ENCODE data around the gene OPCML.

Gene OPCML

DNA sequence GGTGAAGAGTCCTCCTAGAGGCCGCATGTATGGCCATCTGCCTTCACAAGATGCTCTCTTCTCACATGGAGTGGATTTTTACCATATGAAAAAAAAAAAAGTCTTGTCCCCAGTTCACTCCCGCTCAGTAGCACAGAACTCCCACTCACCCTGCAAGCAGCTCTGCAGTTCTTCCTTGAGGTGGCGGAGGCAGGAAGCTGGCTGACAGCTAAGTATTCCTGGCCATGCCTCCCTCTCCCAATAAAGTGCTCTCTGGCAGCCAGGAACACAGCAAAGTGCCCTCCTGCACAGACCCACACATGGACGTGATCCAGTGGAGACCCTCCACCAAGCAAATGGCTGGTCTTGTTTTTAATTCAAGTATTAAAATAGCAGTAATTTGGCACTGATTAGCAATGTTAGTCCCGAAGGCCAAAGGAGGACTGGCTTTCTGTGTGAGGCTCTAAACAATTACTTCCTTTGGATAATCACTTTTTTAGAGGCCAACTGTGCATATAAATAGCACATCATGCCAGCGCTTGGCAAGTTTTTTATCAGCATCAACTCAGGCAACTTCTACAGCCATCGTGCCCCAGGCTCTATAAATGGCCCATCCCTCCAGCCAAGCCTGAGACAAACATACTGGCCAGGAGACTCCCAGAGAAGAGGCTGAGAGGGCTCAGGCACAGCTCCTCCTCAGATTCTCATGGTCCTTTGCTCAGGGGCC lies 413.6 kb downstream of the OPCML start:
- DNase-seq (ENCODE audit: low spot score), result no peak
- TF ChIP-seq, protein P1, sequence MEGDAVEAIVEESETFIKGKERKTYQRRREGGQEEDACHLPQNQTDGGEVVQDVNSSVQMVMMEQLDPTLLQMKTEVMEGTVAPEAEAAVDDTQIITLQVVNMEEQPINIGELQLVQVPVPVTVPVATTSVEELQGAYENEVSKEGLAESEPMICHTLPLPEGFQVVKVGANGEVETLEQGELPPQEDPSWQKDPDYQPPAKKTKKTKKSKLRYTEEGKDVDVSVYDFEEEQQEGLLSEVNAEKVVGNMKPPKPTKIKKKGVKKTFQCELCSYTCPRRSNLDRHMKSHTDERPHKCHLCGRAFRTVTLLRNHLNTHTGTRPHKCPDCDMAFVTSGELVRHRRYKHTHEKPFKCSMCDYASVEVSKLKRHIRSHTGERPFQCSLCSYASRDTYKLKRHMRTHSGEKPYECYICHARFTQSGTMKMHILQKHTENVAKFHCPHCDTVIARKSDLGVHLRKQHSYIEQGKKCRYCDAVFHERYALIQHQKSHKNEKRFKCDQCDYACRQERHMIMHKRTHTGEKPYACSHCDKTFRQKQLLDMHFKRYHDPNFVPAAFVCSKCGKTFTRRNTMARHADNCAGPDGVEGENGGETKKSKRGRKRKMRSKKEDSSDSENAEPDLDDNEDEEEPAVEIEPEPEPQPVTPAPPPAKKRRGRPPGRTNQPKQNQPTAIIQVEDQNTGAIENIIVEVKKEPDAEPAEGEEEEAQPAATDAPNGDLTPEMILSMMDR (IDR thresholded peaks at IDR 0.05; ENCODE audit: extremely low read depth, missing control alignments), result no peak

DNA sequence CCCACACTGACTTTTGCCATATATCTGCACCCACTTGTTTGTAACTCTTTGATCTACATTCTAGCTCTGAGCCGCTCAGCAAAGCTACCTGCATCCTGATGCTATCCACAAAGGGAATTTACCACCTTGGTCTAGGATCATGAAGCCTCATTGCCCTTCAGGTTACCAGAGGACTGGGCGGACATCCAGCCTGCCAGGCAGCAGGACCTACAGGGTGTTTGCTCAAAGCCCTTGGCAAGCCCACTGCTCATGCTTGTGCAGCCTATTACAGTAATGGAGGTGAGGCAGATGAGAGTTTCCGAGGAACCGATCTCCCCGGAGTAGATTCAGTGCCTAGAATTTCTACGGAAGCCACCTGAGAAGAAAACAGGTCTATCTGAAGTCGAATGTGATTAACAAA lies 417.2 kb downstream of the OPCML start:
- no peak for DNase-seq (ENCODE audit: low spot score)
- TF ChIP-seq, protein P1 (IDR thresholded peaks at IDR 0.05; ENCODE audit: extremely low read depth, missing control alignments), result no peak

DNA sequence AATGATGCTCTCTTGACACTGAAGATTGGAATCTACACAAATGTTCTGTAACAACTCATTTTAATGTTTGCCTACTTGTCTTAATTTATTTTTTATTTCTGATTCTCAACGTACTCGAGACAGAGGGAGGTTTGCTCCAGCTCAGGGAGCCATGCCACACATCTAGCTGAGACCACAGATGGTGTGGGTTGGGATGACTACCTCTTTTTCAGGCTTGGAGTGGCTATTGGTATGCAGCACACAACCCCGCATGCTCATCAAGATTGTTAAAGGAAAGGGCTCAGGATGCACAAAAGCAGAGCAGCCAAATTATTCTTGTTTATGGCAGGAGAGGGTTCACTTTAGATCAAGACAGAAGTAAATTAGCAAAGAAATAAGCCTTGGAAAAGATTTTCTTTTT lies 424.5 kb downstream of the OPCML start:
- no peak for DNase-seq (ENCODE audit: low spot score)
- TF ChIP-seq, protein P1 (IDR thresholded peaks at IDR 0.05; ENCODE audit: extremely low read depth, missing control alignments), result no peak

DNA sequence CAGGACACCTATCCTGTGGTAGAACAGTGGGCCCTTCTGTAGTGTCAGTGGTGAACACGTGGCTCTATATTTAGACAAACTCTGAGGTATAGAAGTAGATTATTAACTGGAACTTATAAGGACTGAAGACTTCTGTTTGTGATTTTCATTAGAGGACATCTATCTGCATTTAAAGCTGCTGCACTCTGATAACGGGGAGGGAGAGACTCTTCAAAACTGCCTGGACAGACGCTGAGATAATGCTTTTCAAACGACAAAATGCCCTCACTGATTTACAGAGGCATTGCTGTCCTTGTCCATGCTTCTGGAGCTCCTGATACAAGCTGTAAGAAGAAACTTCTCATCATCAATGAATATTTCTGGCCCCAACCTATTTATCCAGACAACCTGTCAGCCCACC lies 425.2 kb downstream of the OPCML start:
- TF ChIP-seq, protein P1 (IDR thresholded peaks at IDR 0.05; ENCODE audit: extremely low read depth, missing control alignments), result no peak
- no peak for DNase-seq (ENCODE audit: low spot score)

DNA sequence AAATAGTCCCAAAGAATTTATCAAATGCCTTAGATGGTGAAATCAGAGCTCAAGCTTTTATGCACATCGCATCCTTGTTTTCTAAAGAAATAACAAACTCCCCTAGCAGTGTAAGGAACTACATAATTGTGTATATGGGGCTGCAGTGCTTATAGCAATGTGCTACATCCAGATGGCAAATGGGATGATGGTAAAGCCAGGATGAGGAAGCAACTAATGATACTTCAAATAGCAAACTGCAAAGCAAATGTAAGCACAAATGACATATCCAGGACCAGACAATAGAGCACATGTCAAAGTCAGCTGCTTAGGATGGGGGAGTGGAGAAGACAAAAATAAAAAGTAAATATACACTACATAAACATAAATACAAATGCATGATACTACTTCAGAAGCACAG lies 425.9 kb downstream of the OPCML start:
- TF ChIP-seq, protein P1 (IDR thresholded peaks at IDR 0.05; ENCODE audit: extremely low read depth, missing control alignments), result no peak
- no peak for DNase-seq (ENCODE audit: low spot score)

DNA sequence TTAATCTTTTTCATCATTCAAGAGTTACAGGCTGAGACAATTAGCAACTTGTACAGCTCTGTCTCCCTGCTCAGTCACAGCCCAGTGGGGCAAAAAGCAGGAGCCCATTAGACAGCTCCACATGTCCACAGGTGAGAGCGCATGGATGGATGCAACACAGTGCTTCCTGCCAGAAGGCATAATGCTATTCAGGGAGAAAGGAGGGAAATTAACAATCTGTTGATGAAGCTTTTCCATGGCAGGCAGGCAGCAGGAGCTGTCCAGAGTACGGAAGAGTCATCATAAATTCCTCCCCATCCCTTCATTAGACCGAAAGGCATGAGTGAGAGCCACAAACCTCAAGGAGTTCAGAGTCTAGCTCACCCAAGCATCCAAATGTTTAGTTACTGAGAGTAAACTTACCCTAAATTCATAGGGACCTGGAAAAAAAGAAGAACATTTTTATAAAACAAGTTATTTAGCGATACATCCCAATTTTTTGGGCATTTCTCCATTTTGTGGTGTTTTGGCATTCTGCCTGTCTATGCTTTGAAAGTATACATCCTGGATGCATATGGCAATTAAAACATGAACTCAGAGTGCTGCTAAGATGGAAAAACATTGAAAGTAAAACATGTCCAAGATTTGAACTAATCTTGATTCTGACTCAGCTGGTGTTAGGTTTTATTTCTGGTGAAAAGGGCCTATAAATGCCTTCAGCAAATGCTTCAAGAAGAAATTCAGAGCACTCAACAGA lies 428.1 kb downstream of the OPCML start:
- TF ChIP-seq, protein P1 (IDR thresholded peaks at IDR 0.05; ENCODE audit: extremely low read depth, missing control alignments), result no peak
- DNase-seq (ENCODE audit: low spot score), result no peak

DNA sequence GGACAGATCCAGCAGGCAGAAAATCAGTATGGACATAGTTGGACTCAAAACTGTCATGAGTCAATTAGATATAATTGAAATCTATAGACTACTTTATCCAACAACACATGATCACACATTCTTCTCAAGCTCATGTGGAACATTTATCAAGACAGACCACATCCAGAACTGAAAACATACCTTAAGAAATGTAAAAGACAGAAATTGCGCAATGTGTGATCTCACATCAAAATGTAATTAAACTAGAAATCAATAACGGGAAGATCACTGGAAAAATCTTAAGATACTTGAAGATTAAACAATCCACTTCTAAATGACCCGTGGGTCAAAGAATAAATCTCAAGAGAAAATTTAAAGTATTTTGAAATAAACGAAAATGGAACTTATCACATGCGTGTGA lies 435.3 kb downstream of the OPCML start:
- TF ChIP-seq, protein P1 (IDR thresholded peaks at IDR 0.05; ENCODE audit: extremely low read depth, missing control alignments), result no peak
- no peak for DNase-seq (ENCODE audit: low spot score)
